Fibroblast of lung (primary cell): ENCODE measurements around the gene GCLM. TPM values are rescaled to one million over a fixed set of nuclear protein-coding genes. Genes with fewer than 3 reads are reported as not detected.

ENCODE experiments used
- DNase-seq, 2 donors: peaks; one replicate each; pipeline versions ENCODE4 v3.0.0 to v3.0.0-alpha.2; 2010; ENCODE audit warnings: low read depth in 2 of 2
- H2AFZ ChIP-seq: 2 replicates; pipeline ENCODE4 v1.5.1; 2012; ENCODE audit warnings: low read length, control low read depth, inconsistent platforms
- H3K27ac ChIP-seq: 2 replicates; pipeline ENCODE4 v1.5.1; 2011; ENCODE audit warnings: low read length, control low read depth; ENCODE audit not compliant: insufficient read depth
- H3K27me3 ChIP-seq: 2 replicates; pipeline ENCODE4 v1.5.1; 2011; ENCODE audit warnings: mild to moderate bottlenecking, low read length; ENCODE audit not compliant: control insufficient read depth, insufficient read depth
- H3K36me3 ChIP-seq: 2 replicates; pipeline ENCODE4 v1.5.1; 2011; ENCODE audit warnings: low read length; ENCODE audit not compliant: control insufficient read depth, insufficient read depth
- H3K4me1 ChIP-seq: 2 replicates; pipeline ENCODE4 v1.5.1; 2011; ENCODE audit warnings: low read length; ENCODE audit not compliant: control insufficient read depth, insufficient read depth; ENCODE audit errors: extremely low read depth
- H3K4me2 ChIP-seq: 2 replicates; pipeline ENCODE4 v1.5.1; 2011; ENCODE audit warnings: low read length, control low read depth; ENCODE audit not compliant: insufficient read depth; ENCODE audit errors: extremely low read depth
- H3K4me3 ChIP-seq, 4 experiments: fragments of 200-600 bp in 1 of 4; sonication (generic) in 1 of 4; replicated peaks in 1 of 4; 2 replicates each; pipeline ENCODE4 v1.5.1; 2011 to 2016; ENCODE audit warnings: low read length in 4 of 4, low read depth in 3 of 4, mild to moderate bottlenecking in 3 of 4, control low read depth in 2 of 4, inconsistent platforms in 1 of 4, mixed read lengths in 1 of 4; ENCODE audit not compliant: insufficient read depth in 1 of 4; ENCODE audit errors: control extremely low read depth in 1 of 4
- H3K79me2 ChIP-seq: 2 replicates; pipeline ENCODE4 v1.5.1; 2012; ENCODE audit warnings: mild to moderate bottlenecking, low read length, inconsistent platforms; ENCODE audit not compliant: control insufficient read depth, insufficient read depth
- H3K9ac ChIP-seq: 2 replicates; pipeline ENCODE4 v1.5.1; 2011; ENCODE audit warnings: mild to moderate bottlenecking, low read length, control low read depth; ENCODE audit not compliant: insufficient read depth
- H3K9me3 ChIP-seq: 2 replicates; pipeline ENCODE4 v1.5.1; 2012; ENCODE audit warnings: low read depth, low read length; ENCODE audit not compliant: control insufficient read depth, insufficient read depth
- H4K20me1 ChIP-seq: 2 replicates; pipeline ENCODE4 v1.5.1; 2011; ENCODE audit warnings: low read length; ENCODE audit not compliant: control insufficient read depth, insufficient read depth; ENCODE audit errors: extremely low read depth
- EZH2 ChIP-seq: IDR thresholded peaks from 2 replicates; pipeline ENCODE4 v1.5.1; 2012; ENCODE audit warnings: low read length, control low read depth, mild to moderate bottlenecking; ENCODE audit errors: missing control alignments
- polyA plus RNA-seq, 2 donors: library from polyadenylated mRNA; depleted of rRNA in 1 of 2; stranded (reverse) in 1 of 2; unstranded in 1 of 2; fragments of >200 nt; gene quantifications; 2 replicates each; pipeline ENCODE4 v1.2.1, GENCODE V29; 2011 to 2012; ENCODE audit warnings: missing spikeins in 1 of 2
- total RNA-seq: library from RNA; depleted of rRNA; stranded (reverse); fragments of >200 nt; gene quantifications from 2 replicates; pipeline ENCODE4 v1.2.1, GENCODE V29; 2014
- TF ChIP-seq, protein P1 (sequence below), 2 donors: IDR thresholded peaks in 1 of 2; conservative IDR thresholded peaks in 1 of 2; 1 replicate in 1 of 2; 2 replicates in 1 of 2; pipeline ENCODE4 v1.5.1; 2011 to 2012; ENCODE audit warnings: low read length in 2 of 2, control low read depth in 1 of 2, inconsistent platforms in 1 of 2, low read depth in 1 of 2, mild to moderate bottlenecking in 1 of 2

The GCLM gene
- total and polyA plus RNA-seq, 2 donors (not counting 1 experiment from before 2014, with no cell fraction given): 28.6 to 45.4 TPM

DNA sequence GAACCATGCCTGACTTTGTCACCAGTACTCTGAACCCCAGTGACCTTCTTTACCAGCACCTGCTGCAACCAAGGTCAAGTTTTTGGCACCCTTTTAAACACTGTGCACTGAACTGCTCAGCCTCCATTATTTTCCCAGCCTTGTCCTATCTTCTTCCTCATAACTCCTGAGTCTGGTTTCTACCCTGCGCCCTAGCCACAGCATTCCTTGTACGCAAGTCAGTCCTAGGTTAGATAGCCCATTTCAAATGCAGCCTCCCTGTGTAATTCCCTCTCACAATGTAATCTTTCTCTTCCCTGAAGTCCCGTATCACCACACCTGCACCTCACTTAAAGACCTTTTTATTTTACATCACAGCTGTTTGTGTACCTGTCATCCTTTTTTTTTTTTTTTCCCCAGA, 67.5 kb downstream of the GCLM start:
- no peak overlapping the region for H2AFZ ChIP-seq
- H3K9ac ChIP-seq: no peak overlapping the region
- H3K4me1 ChIP-seq: peaks cover 21% of the 10 kb centered on the region
- no peak overlapping the region for H3K4me3 ChIP-seq
- H3K9me3 ChIP-seq: no peaks in the 10 kb centered on the region
- TF ChIP-seq, protein P1, sequence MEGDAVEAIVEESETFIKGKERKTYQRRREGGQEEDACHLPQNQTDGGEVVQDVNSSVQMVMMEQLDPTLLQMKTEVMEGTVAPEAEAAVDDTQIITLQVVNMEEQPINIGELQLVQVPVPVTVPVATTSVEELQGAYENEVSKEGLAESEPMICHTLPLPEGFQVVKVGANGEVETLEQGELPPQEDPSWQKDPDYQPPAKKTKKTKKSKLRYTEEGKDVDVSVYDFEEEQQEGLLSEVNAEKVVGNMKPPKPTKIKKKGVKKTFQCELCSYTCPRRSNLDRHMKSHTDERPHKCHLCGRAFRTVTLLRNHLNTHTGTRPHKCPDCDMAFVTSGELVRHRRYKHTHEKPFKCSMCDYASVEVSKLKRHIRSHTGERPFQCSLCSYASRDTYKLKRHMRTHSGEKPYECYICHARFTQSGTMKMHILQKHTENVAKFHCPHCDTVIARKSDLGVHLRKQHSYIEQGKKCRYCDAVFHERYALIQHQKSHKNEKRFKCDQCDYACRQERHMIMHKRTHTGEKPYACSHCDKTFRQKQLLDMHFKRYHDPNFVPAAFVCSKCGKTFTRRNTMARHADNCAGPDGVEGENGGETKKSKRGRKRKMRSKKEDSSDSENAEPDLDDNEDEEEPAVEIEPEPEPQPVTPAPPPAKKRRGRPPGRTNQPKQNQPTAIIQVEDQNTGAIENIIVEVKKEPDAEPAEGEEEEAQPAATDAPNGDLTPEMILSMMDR (conservative IDR thresholded peaks at IDR 0.05 in 1 of 2, IDR thresholded peaks at IDR 0.05 in 1 of 2; ENCODE audit: low read depth in 1 of 2, low read length in 2 of 2): no peak
- no peak for TF ChIP-seq EZH2
- H3K27ac ChIP-seq: no peak overlapping the region
- peak in 1 of 2 donors; percentile 73 for DNase-seq
- no peaks in the 10 kb centered on the region for H3K36me3 ChIP-seq
- no peaks in the 10 kb centered on the region for H3K79me2 ChIP-seq
- no peaks in the 10 kb centered on the region for H4K20me1 ChIP-seq
- no peaks in the 10 kb centered on the region for H3K27me3 ChIP-seq
- no peak overlapping the region for H3K4me2 ChIP-seq

DNA sequence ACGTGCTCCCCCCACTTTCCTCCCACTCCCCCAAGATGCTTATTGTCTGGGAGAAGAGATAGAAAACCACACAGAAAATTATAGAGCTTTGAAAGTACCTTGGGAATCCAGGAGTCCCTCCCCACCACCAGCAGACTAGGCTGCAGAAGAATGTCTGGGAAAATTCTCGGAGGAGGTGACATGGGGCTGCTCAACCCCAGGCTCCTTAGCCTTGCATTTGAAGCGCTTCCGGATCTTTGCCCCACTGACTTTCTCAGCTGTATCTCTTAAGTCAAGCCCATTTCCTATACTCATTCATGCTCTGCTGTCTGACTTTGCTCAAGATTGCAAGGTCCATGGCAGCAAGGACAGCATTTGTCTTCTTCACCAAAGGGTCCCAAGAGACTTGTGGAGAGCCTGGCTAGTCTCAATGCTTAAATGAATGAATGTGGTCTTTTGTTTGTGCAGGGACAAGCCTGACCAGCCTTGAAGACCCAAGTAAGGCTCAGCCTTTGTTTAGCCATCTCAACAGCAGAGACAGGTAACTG, 68.2 kb downstream of the GCLM start:
- H4K20me1 ChIP-seq: no peaks in the 10 kb centered on the region
- no peaks in the 10 kb centered on the region for H3K9me3 ChIP-seq
- no peak for DNase-seq
- no peak overlapping the region for H2AFZ ChIP-seq
- no peak overlapping the region for H3K4me2 ChIP-seq
- H3K27ac ChIP-seq: no peak overlapping the region
- H3K4me1 ChIP-seq: peaks cover 21% of the 10 kb centered on the region
- no peaks in the 10 kb centered on the region for H3K79me2 ChIP-seq
- no peaks in the 10 kb centered on the region for H3K36me3 ChIP-seq
- no peak overlapping the region for H3K9ac ChIP-seq
- no peak for TF ChIP-seq EZH2
- TF ChIP-seq, protein P1 (conservative IDR thresholded peaks at IDR 0.05 in 1 of 2, IDR thresholded peaks at IDR 0.05 in 1 of 2; ENCODE audit: low read depth in 1 of 2, low read length in 2 of 2): no peak
- H3K4me3 ChIP-seq: no peak overlapping the region
- H3K27me3 ChIP-seq: no peaks in the 10 kb centered on the region

DNA sequence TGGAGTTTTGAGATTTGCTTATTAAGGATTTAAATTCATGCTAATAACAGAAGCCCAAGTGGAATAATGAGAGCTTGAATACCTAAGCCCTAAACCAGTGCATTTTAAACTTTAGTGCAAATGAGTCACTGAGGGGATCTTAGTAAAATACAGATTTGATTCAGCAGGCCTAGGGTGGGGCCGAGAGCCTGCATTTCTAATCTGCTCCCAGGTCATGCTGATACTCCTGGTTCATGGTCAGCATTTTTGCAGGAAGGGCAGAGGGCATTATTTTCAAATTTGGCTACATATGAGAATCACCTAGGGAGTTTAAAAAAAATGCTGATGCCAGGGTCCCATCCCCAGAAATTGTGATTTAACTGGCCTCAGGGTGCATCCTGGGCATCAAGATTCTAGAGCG, 69.5 kb downstream of the GCLM start:
- H3K4me2 ChIP-seq: no peak overlapping the region
- TF ChIP-seq EZH2: no peak
- TF ChIP-seq, protein P1 (conservative IDR thresholded peaks at IDR 0.05 in 1 of 2, IDR thresholded peaks at IDR 0.05 in 1 of 2; ENCODE audit: low read depth in 1 of 2, low read length in 2 of 2): no peak
- H3K36me3 ChIP-seq: no peaks in the 10 kb centered on the region
- DNase-seq: peak in 1 of 2 donors; percentile 23
- H3K27me3 ChIP-seq: no peaks in the 10 kb centered on the region
- H4K20me1 ChIP-seq: no peaks in the 10 kb centered on the region
- no peaks in the 10 kb centered on the region for H3K79me2 ChIP-seq
- no peak overlapping the region for H3K9ac ChIP-seq
- no peak overlapping the region for H2AFZ ChIP-seq
- H3K4me3 ChIP-seq: no peak overlapping the region
- peaks cover 13% of the 10 kb centered on the region for H3K4me1 ChIP-seq
- no peaks in the 10 kb centered on the region for H3K9me3 ChIP-seq
- H3K27ac ChIP-seq: no peak overlapping the region
